GM23248 (cell line): ENCODE results near the gene TRAPPC12.
"Not testable (repeated sequence)": the region's sequence is repeated elsewhere in the genome, so short reads cannot be mapped to it uniquely, and the experiment has no call there.

Experiments used
- EZH2 ChIP-seq: fragments of 200-600 bp; sonication (generic); IDR thresholded peaks from 2 replicates; pipeline ENCODE4 v1.6.1; 2018; ENCODE audit warnings: antibody characterized with exemption, mild to moderate bottlenecking; ENCODE audit not compliant: insufficient read depth, poor library complexity, severe bottlenecking
- EZH2phosphoT487 ChIP-seq: fragments of 200-600 bp; sonication (generic); IDR thresholded peaks from 2 replicates; pipeline ENCODE4 v1.6.1; 2018; ENCODE audit warnings: antibody characterized with exemption, moderate library complexity, mild to moderate bottlenecking, low read depth; ENCODE audit not compliant: insufficient read depth

DNA sequence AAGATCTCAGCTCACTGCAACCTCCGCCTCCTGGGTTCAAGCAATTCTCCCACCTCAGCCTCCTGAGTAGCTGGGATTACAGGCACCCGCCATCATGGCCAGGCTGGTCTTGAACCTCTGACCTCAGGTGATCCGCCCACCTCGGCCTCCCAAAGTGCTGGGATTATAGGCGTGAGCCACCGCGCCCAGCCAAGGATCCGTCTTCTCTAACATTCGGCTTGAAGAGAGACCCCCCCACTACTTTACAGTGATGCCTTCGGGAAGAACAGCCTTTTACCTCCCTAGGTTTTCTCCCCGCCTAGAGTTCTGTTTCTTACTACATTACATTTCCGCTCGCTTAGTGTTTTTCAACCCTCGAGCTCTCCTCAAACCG, 117.2 kb downstream of the TRAPPC12 start:
- not testable (repeated sequence) for TF ChIP-seq EZH2, EZH2phosphoT487
